ENCODE results near the gene ELOVL5. TPM values are rescaled to one million over a fixed set of nuclear protein-coding genes. Genes with fewer than 3 reads are reported as not detected.
"Not testable (repeated sequence)": the region's sequence is repeated elsewhere in the genome, so short reads cannot be mapped to it uniquely, and the experiment has no call there.

ELOVL5 gene
- total RNA-seq, 1 experiment from 2014 or later: 82.7 TPM

- Histone ChIP-seq H3K9ac (ENCODE audit: low read length) (peak overlapping the region; percentile 90; the same call in 1 of the 2 replicates), H3K4me2 (ENCODE audit: low read depth, low read length, poor library complexity, severe bottlenecking) (peak overlapping the region; percentile 99), H3K4me3 (ENCODE audit: low read length) (no peak overlapping the region)
Measured at GRCh38 chr6:53357576-53358360, 9.0 kb upstream of the ELOVL5 start.

GRCh38 chr6:53353624-53354023 is 4.9 kb upstream of the ELOVL5 start:
- H2AFZ ChIP-seq (ENCODE audit: low read length): no peak overlapping the region
- no peaks in the 10 kb centered on the region for H3K27me3 ChIP-seq (ENCODE audit: low read length)

More at GRCh38 chr6:53357576-53358360, 9.0 kb upstream of the ELOVL5 start:
- no peak overlapping the region for H3K27ac ChIP-seq (ENCODE audit: low read length)
- H3K79me2 ChIP-seq (ENCODE audit: low read length): no peaks in the 10 kb centered on the region
- no peaks in the 10 kb centered on the region for H4K20me1 ChIP-seq (ENCODE audit: insufficient read depth, low read depth, low read length)
- H3K36me3 ChIP-seq (ENCODE audit: insufficient read depth, low read length): no peaks in the 10 kb centered on the region
- H3K4me1 ChIP-seq (ENCODE audit: low read length): peaks cover 27% of the 10 kb centered on the region
- H3K9me3 ChIP-seq (ENCODE audit: low read length): no peaks in the 10 kb centered on the region
- H2AFZ ChIP-seq (ENCODE audit: low read length): no peak overlapping the region; the same call in 1 of the 2 replicates
- no peak for DNase-seq
- H3K9me2 ChIP-seq (replicated peaks; ENCODE audit: insufficient read depth, low read length): no peaks in the 10 kb centered on the region
- H3K27me3 ChIP-seq (ENCODE audit: low read length): no peaks in the 10 kb centered on the region

GRCh38 chr6:53352360-53352759 is 3.6 kb upstream of the ELOVL5 start:
- no peak overlapping the region for H3K4me2 ChIP-seq (ENCODE audit: low read depth, low read length, poor library complexity, severe bottlenecking)
- H3K36me3 ChIP-seq (ENCODE audit: insufficient read depth, low read length): no peaks in the 10 kb centered on the region
- H3K4me3 ChIP-seq (ENCODE audit: low read length): no peak overlapping the region
- no peak for DNase-seq
- no peaks in the 10 kb centered on the region for H3K9me3 ChIP-seq (ENCODE audit: low read length)
- H2AFZ ChIP-seq (ENCODE audit: low read length): no peak overlapping the region
- H4K20me1 ChIP-seq (ENCODE audit: insufficient read depth, low read depth, low read length): peaks cover 8% of the 10 kb centered on the region; the same call in 1 of the 2 replicates
- no peak overlapping the region for H3K9ac ChIP-seq (ENCODE audit: low read length)
- no peaks in the 10 kb centered on the region for H3K9me2 ChIP-seq (replicated peaks; ENCODE audit: insufficient read depth, low read length)
- no peaks in the 10 kb centered on the region for H3K27me3 ChIP-seq (ENCODE audit: low read length)
- no peak overlapping the region for H3K27ac ChIP-seq (ENCODE audit: low read length)
- H3K79me2 ChIP-seq (ENCODE audit: low read length): peaks cover 11% of the 10 kb centered on the region
- H3K4me1 ChIP-seq (ENCODE audit: low read length): peaks cover 18% of the 10 kb centered on the region

More at GRCh38 chr6:53353624-53354023, 4.9 kb upstream of the ELOVL5 start:
- Histone ChIP-seq H3K9me2 (replicated peaks; ENCODE audit: insufficient read depth, low read length) (no peaks in the 10 kb centered on the region), H3K4me2 (ENCODE audit: low read depth, low read length, poor library complexity, severe bottlenecking) (no peak overlapping the region), H3K79me2 (ENCODE audit: low read length) (no peaks in the 10 kb centered on the region; the same call in 1 of the 2 replicates), H3K36me3 (ENCODE audit: insufficient read depth, low read length) (no peaks in the 10 kb centered on the region), H3K9me3 (ENCODE audit: low read length) (no peaks in the 10 kb centered on the region), H4K20me1 (ENCODE audit: insufficient read depth, low read depth, low read length) (no peaks in the 10 kb centered on the region), H3K9ac (ENCODE audit: low read length) (no peak overlapping the region), H3K4me3 (ENCODE audit: low read length) (no peak overlapping the region), H3K27ac (ENCODE audit: low read length) (no peak overlapping the region), H3K4me1 (ENCODE audit: low read length) (peaks cover 26% of the 10 kb centered on the region)
- DNase-seq: no peak

GRCh38 chr6:53349209-53349693 is 501 bp upstream of the ELOVL5 start:
- peak overlapping the region; percentile 90 for H3K9ac ChIP-seq (ENCODE audit: low read length)
- peak overlapping the region; percentile 96 for H3K4me3 ChIP-seq (ENCODE audit: low read length)
- no peaks in the 10 kb centered on the region for H3K9me2 ChIP-seq (replicated peaks; ENCODE audit: insufficient read depth, low read length)
- no peaks in the 10 kb centered on the region for H3K27me3 ChIP-seq (ENCODE audit: low read length)
- H3K36me3 ChIP-seq (ENCODE audit: insufficient read depth, low read length): peaks cover 12% of the 10 kb centered on the region; the same call in 1 of the 2 replicates
- peaks cover 39% of the 10 kb centered on the region for H3K4me1 ChIP-seq (ENCODE audit: low read length)
- peaks cover 35% of the 10 kb centered on the region for H4K20me1 ChIP-seq (ENCODE audit: insufficient read depth, low read depth, low read length)
- H2AFZ ChIP-seq (ENCODE audit: low read length): peak overlapping the region; percentile 98
- H3K9me3 ChIP-seq (ENCODE audit: low read length): no peaks in the 10 kb centered on the region
- H3K79me2 ChIP-seq (ENCODE audit: low read length): peaks cover 42% of the 10 kb centered on the region
- no peak overlapping the region for H3K27ac ChIP-seq (ENCODE audit: low read length)
- H3K4me2 ChIP-seq (ENCODE audit: low read depth, low read length, poor library complexity, severe bottlenecking): peak overlapping the region; percentile 83
- DNase-seq: no peak

- Histone ChIP-seq H3K9me3 (ENCODE audit: low read length) (no peaks in the 10 kb centered on the region), H3K79me2 (ENCODE audit: low read length) (peaks cover 55% of the 10 kb centered on the region), H3K4me3 (ENCODE audit: low read length) (peak overlapping the region; percentile 96), H3K4me1 (ENCODE audit: low read length) (peaks cover 48% of the 10 kb centered on the region), H3K9ac (ENCODE audit: low read length) (peak overlapping the region; percentile 90), H3K9me2 (replicated peaks; ENCODE audit: insufficient read depth, low read length) (no peaks in the 10 kb centered on the region), H3K36me3 (ENCODE audit: insufficient read depth, low read length) (peaks cover 12% of the 10 kb centered on the region; the same call in 1 of the 2 replicates), H2AFZ (ENCODE audit: low read length) (peak overlapping the region; percentile 98; the same call in 1 of the 2 replicates), H3K27me3 (ENCODE audit: low read length) (no peaks in the 10 kb centered on the region), H3K4me2 (ENCODE audit: low read depth, low read length, poor library complexity, severe bottlenecking) (peak overlapping the region; percentile 83), H3K27ac (ENCODE audit: low read length) (peak overlapping the region; percentile 73), H4K20me1 (ENCODE audit: insufficient read depth, low read depth, low read length) (peaks cover 42% of the 10 kb centered on the region)
- DNase-seq: peak; percentile 72
Measured at GRCh38 chr6:53347921-53348370, 804 bp downstream of the ELOVL5 start.

- peaks cover 12% of the 10 kb centered on the region; the same call in 1 of the 2 replicates for H3K36me3 ChIP-seq (ENCODE audit: insufficient read depth, low read length)
- H3K4me3 ChIP-seq (ENCODE audit: low read length): peak overlapping the region; percentile 96
- peak overlapping the region; percentile 73 for H3K27ac ChIP-seq (ENCODE audit: low read length)
- H3K9me2 ChIP-seq (replicated peaks; ENCODE audit: insufficient read depth, low read length): no peaks in the 10 kb centered on the region
- peak overlapping the region; percentile 83 for H3K4me2 ChIP-seq (ENCODE audit: low read depth, low read length, poor library complexity, severe bottlenecking)
- H3K9me3 ChIP-seq (ENCODE audit: low read length): no peaks in the 10 kb centered on the region
- H2AFZ ChIP-seq (ENCODE audit: low read length): no peak overlapping the region; the same call in 1 of the 2 replicates
- peak; percentile 69 for DNase-seq
- H3K4me1 ChIP-seq (ENCODE audit: low read length): peaks cover 53% of the 10 kb centered on the region
- H3K79me2 ChIP-seq (ENCODE audit: low read length): peaks cover 61% of the 10 kb centered on the region
- peak overlapping the region; percentile 90 for H3K9ac ChIP-seq (ENCODE audit: low read length)
- peaks cover 48% of the 10 kb centered on the region for H4K20me1 ChIP-seq (ENCODE audit: insufficient read depth, low read depth, low read length)
- no peaks in the 10 kb centered on the region for H3K27me3 ChIP-seq (ENCODE audit: low read length)
Measured at GRCh38 chr6:53347250-53347920, 1.4 kb downstream of the ELOVL5 start.

- peaks cover 61% of the 10 kb centered on the region for H4K20me1 ChIP-seq (ENCODE audit: insufficient read depth, low read depth, low read length)
- not testable (repeated sequence) for H3K4me3 ChIP-seq (ENCODE audit: low read length); H3K4me2 ChIP-seq (ENCODE audit: low read depth, low read length, poor library complexity, severe bottlenecking); H2AFZ ChIP-seq (ENCODE audit: low read length); H3K9ac ChIP-seq (ENCODE audit: low read length); H3K27ac ChIP-seq (ENCODE audit: low read length); DNase-seq; H3K9me2 ChIP-seq (replicated peaks; ENCODE audit: insufficient read depth, low read length); H3K9me3 ChIP-seq (ENCODE audit: low read length); H3K27me3 ChIP-seq (ENCODE audit: low read length)
- H3K36me3 ChIP-seq (ENCODE audit: insufficient read depth, low read length): peaks cover 12% of the 10 kb centered on the region; the same call in 1 of the 2 replicates
- peaks cover 74% of the 10 kb centered on the region for H3K79me2 ChIP-seq (ENCODE audit: low read length)
- peaks cover 57% of the 10 kb centered on the region for H3K4me1 ChIP-seq (ENCODE audit: low read length)
Measured at GRCh38 chr6:53346049-53346448, 2.7 kb downstream of the ELOVL5 start.

GRCh38 chr6:53344969-53345368 is 3.8 kb downstream of the ELOVL5 start:
- H2AFZ ChIP-seq (ENCODE audit: low read length): no peak overlapping the region
- no peaks in the 10 kb centered on the region for H3K9me2 ChIP-seq (replicated peaks; ENCODE audit: insufficient read depth, low read length)
- no peak overlapping the region for H3K9ac ChIP-seq (ENCODE audit: low read length)
- peaks cover 83% of the 10 kb centered on the region for H3K79me2 ChIP-seq (ENCODE audit: low read length)
- DNase-seq: no peak
- no peak overlapping the region for H3K27ac ChIP-seq (ENCODE audit: low read length)
- H3K4me2 ChIP-seq (ENCODE audit: low read depth, low read length, poor library complexity, severe bottlenecking): peak overlapping the region; percentile 12
- peaks cover 51% of the 10 kb centered on the region for H3K4me1 ChIP-seq (ENCODE audit: low read length)
- peaks cover 12% of the 10 kb centered on the region; the same call in 1 of the 2 replicates for H3K36me3 ChIP-seq (ENCODE audit: insufficient read depth, low read length)
- no peak overlapping the region for H3K4me3 ChIP-seq (ENCODE audit: low read length)
- no peaks in the 10 kb centered on the region for H3K9me3 ChIP-seq (ENCODE audit: low read length)
- H4K20me1 ChIP-seq (ENCODE audit: insufficient read depth, low read depth, low read length): peaks cover 66% of the 10 kb centered on the region
- no peaks in the 10 kb centered on the region for H3K27me3 ChIP-seq (ENCODE audit: low read length)
